AG04450 (cell line): Measurements from ENCODE around the gene POLR2L. TPM values are rescaled to one million over a fixed set of nuclear protein-coding genes. Genes with fewer than 3 reads are reported as not detected.
A peak's percentile ranks its signal among the peaks of the same experiment; 100 is the strongest.

Experiments used
- CTCF ChIA-PET: fragments of 300-600, 350-600 bp; formaldehyde crosslinking; extraction: SDS; loops from one replicate; lab custom pipeline; 2022; ENCODE audit warnings: antibody characterized with exemption, inconsistent platforms; lab: Charles Lee
- POLR2A ChIA-PET: fragments of 350-600 bp; formaldehyde crosslinking; extraction: SDS; loops from one replicate; lab custom pipeline; 2021; ENCODE audit warnings: antibody characterized with exemption, inconsistent platforms; lab: Yijun Ruan, JAX
- DNase-seq: peaks from one replicate; pipeline ENCODE4 v3.0.0-alpha.2; 2011; ENCODE audit warnings: low read depth, low spot score
- H3K27ac ChIP-seq: one replicate; pipeline ENCODE4 v1.5.1; 2012; ENCODE audit warnings: low read depth, low read length, control low read depth
- H3K27me3 ChIP-seq: one replicate; pipeline ENCODE4 v1.6.0; 2012; ENCODE audit warnings: low read length; ENCODE audit not compliant: control insufficient read depth, insufficient read depth
- H3K4me3 ChIP-seq: 2 replicates; pipeline ENCODE4 v1.5.1; 2011; ENCODE audit warnings: mild to moderate bottlenecking, low read depth, low read length, control low read depth
- H3K9me3 ChIP-seq: 2 replicates; pipeline ENCODE4 v1.5.1; 2012; ENCODE audit warnings: low read length; ENCODE audit not compliant: control insufficient read depth, insufficient read depth
- CTCF ChIP-seq: IDR thresholded peaks from 2 replicates; pipeline ENCODE4 v1.5.1; 2011; ENCODE audit warnings: low read depth, low read length, control low read depth, inconsistent platforms
- polyA plus RNA-seq: library from polyadenylated mRNA; depleted of rRNA; stranded (reverse); fragments of >200 nt; gene quantifications from 2 replicates; pipeline ENCODE4 v1.2.3, GENCODE V29; 2011

The POLR2L gene
- polyA plus RNA-seq, 1 experiment = 211 TPM

- no peak for DNase-seq
- Histone ChIP-seq H3K9me3 (no peaks in the 10 kb centered on the region; the same call in 1 of the 2 replicates), H3K27ac (no peak overlapping the region), H3K27me3 (no peaks in the 10 kb centered on the region), H3K4me3 (no peak overlapping the region)
- ChIA-PET POLR2A (interaction anchor here (0.6 kb wide), 1 partner anchor 28 kb away, joined by 4 read pairs; no protein-coding TSS in a partner anchor), CTCF (no interaction called here)
- no peak for TF ChIP-seq CTCF
Observed at GRCh38 chr11:853682-854448, 11.5 kb upstream of the POLR2L start.

- no peak for TF ChIP-seq CTCF
- no peaks in the 10 kb centered on the region for H3K27me3 ChIP-seq
- H3K27ac ChIP-seq = no peak overlapping the region
- ChIA-PET POLR2A (no interaction called here), CTCF (no interaction called here)
- H3K4me3 ChIP-seq = no peak overlapping the region
- no peak for DNase-seq
- no peaks in the 10 kb centered on the region; the same call in 1 of the 2 replicates for H3K9me3 ChIP-seq
Observed at GRCh38 chr11:852762-853161, 10.4 kb upstream of the POLR2L start.

- Histone ChIP-seq H3K4me3 (peak overlapping the region; percentile 54), H3K9me3 (no peaks in the 10 kb centered on the region; the same call in 1 of the 2 replicates), H3K27ac (no peak overlapping the region), H3K27me3 (no peaks in the 10 kb centered on the region)
- CTCF ChIA-PET = interaction anchor here (0.6 kb wide), 1 partner anchor 148 kb away, joined by 3 read pairs; no protein-coding TSS in a partner anchor
- POLR2A ChIA-PET = interaction anchor here (0.5 to 0.8 kb wide), 2 partner anchors 13 to 40 kb away, joined by 3 read pairs; no protein-coding TSS in a partner anchor
- peak; percentile 22; the same call in 1 of the 2 replicates for TF ChIP-seq CTCF
- DNase-seq = no peak
Observed at GRCh38 chr11:850775-851763, 8.7 kb upstream of the POLR2L start.

- TF ChIP-seq CTCF = no peak
- CTCF ChIA-PET = no interaction called here
- peak overlapping the region; percentile 54 for H3K4me3 ChIP-seq
Observed at GRCh38 chr11:849951-850774, 7.8 kb upstream of the POLR2L start.

More at GRCh38 chr11:849951-850774, 7.8 kb upstream of the POLR2L start:
- POLR2A ChIA-PET = interaction anchor here (0.5 kb wide), 1 partner anchor 12 kb away, joined by 3 read pairs; no protein-coding TSS in a partner anchor
- no peak for DNase-seq
- Histone ChIP-seq H3K27ac (no peak overlapping the region), H3K27me3 (no peaks in the 10 kb centered on the region), H3K9me3 (no peaks in the 10 kb centered on the region; the same call in 1 of the 2 replicates)
